GM12878 (cell line): ENCODE data around the gene RNF150. TPM values are rescaled to one million over a fixed set of nuclear protein-coding genes. Genes with fewer than 3 reads are reported as not detected.

Experiments used
- ATAC-seq: fragments of 200-7000 bp; cut with Tn5 transposase; 3 replicates; pipeline ENCODE4 v1.9.1; 2020; ENCODE audit warnings: mild to moderate bottlenecking, moderate library complexity
- BruUV-seq: library from RNA; stranded (reverse); fragments of 400-500 nt; replicated peaks from 2 replicates; lab custom pipeline; 2021; lab: Mats Ljungman, UMichigan
- CTCF ChIA-PET: fragments of 300-600 bp; sonication (Branson Sonifier 250); formaldehyde crosslinking; extraction: SDS; loops from one replicate; lab custom pipeline; 2021; ENCODE audit warnings: inconsistent platforms; lab: Yijun Ruan, JAX
- POLR2A ChIA-PET: fragments of 350-600 bp; formaldehyde crosslinking; extraction: SDS; loops from one replicate; lab custom pipeline; 2021; ENCODE audit warnings: inconsistent platforms; lab: Charles Lee
- RAD21 ChIA-PET: fragments of 300-600 bp; sonication (Branson Sonifier 250); formaldehyde crosslinking; loops from one replicate; lab custom pipeline; 2023; ENCODE audit warnings: antibody characterized with exemption; ENCODE audit not compliant: unreplicated experiment; lab: Charles Lee
- SMC1A ChIA-PET: fragments of 300-600 bp; sonication (Branson Sonifier 250); formaldehyde crosslinking; loops from one replicate; lab custom pipeline; 2023; ENCODE audit not compliant: unreplicated experiment, uncharacterized antibody; lab: Charles Lee
- DNase-seq: peaks from one replicate; pipeline ENCODE4 v3.0.0-alpha.2; 2011; ENCODE audit warnings: low read depth, low spot score
- FAIRE-seq: peaks from 3 replicates; lab custom pipeline; 2011; peaks lifted over from hg19 to GRCh38; lab: Jason Lieb, UNC
- H2AFZ ChIP-seq: 2 replicates; pipeline ENCODE4 v1.6.0; 2011; ENCODE audit warnings: low read depth, low read length, control low read depth; ENCODE audit not compliant: control insufficient read depth
- H3K27ac ChIP-seq: 2 replicates; pipeline ENCODE4 v1.5.1; 2011; ENCODE audit warnings: control low read depth; ENCODE audit not compliant: control insufficient read depth, insufficient read depth
- H3K27me3 ChIP-seq, 2 experiments: replicated peaks in 1 of 2; 2 replicates each; pipeline versions ENCODE4 v1.6.0 to v1.6.1; 2011; ENCODE audit warnings: low read length in 1 of 2; ENCODE audit not compliant: control insufficient read depth in 2 of 2, insufficient read depth in 2 of 2
- H3K36me3 ChIP-seq, 2 experiments: 2 replicates each; pipeline ENCODE4 v1.5.1; 2011; ENCODE audit warnings: low read length in 1 of 2; ENCODE audit not compliant: control insufficient read depth in 2 of 2, insufficient read depth in 2 of 2
- H3K4me1 ChIP-seq: 2 replicates; pipeline ENCODE4 v1.6.1; 2011; ENCODE audit warnings: mild to moderate bottlenecking, low read length, moderate library complexity, mixed read lengths; ENCODE audit not compliant: control insufficient read depth, insufficient read depth
- H3K4me2 ChIP-seq: 2 replicates; pipeline ENCODE4 v1.6.0; 2011; ENCODE audit warnings: control low read depth; ENCODE audit not compliant: control insufficient read depth, insufficient read depth
- H3K4me3 ChIP-seq: fragments of 200-600 bp; sonication (generic); 2 replicates; pipeline ENCODE4 v1.5.1; 2016
- H3K79me2 ChIP-seq: 2 replicates; pipeline ENCODE4 v1.6.0; 2011; ENCODE audit warnings: low read length; ENCODE audit not compliant: control insufficient read depth, insufficient read depth
- H3K9ac ChIP-seq: 2 replicates; pipeline ENCODE4 v1.8.0; 2011; ENCODE audit warnings: low read length, control low read depth, mixed read lengths; ENCODE audit not compliant: control insufficient read depth, insufficient read depth
- H3K9me3 ChIP-seq: replicated peaks from 3 replicates; pipeline ENCODE4 v1.5.1; 2011; ENCODE audit warnings: mild to moderate bottlenecking, low read length; ENCODE audit not compliant: control insufficient read depth, insufficient read depth
- H4K20me1 ChIP-seq: 2 replicates; pipeline ENCODE4 v1.6.0; 2011; ENCODE audit not compliant: control insufficient read depth, insufficient read depth
- ASH2L ChIP-seq: fragments of 300-600, 200-600 bp; sonication (generic); IDR thresholded peaks from 2 replicates; pipeline ENCODE4 v1.6.1; 2017; ENCODE audit warnings: low read depth, mild to moderate bottlenecking, borderline replicate concordance
- ATF7 ChIP-seq: fragments of 450-650 bp; IDR thresholded peaks from 2 replicates; pipeline ENCODE4 v1.6.1; 2016; ENCODE audit warnings: low read depth, mild to moderate bottlenecking
- EP300 ChIP-seq, 2 experiments: fragments of 150-350 bp in 1 of 2; IDR thresholded peaks; 2 replicates each; pipeline ENCODE4 v1.6.1; 2011 to 2012; ENCODE audit warnings: low read depth in 2 of 2, low read length in 2 of 2, borderline replicate concordance in 1 of 2, improper control_type of control experiment in 1 of 2, inconsistent platforms in 1 of 2; ENCODE audit not compliant: control insufficient read depth in 1 of 2
- FOS ChIP-seq: IDR thresholded peaks from 3 replicates; pipeline ENCODE4 v1.6.1; 2011; ENCODE audit warnings: borderline replicate concordance; ENCODE audit not compliant: insufficient read length; ENCODE audit errors: extremely low read depth
- FOXK2 ChIP-seq: fragments of 450-650 bp; IDR thresholded peaks from 2 replicates; pipeline ENCODE4 v1.6.1; 2017; ENCODE audit warnings: mild to moderate bottlenecking, moderate library complexity
- HDAC6 ChIP-seq: fragments of 200-600 bp; sonication (generic); IDR thresholded peaks from one replicate; pipeline ENCODE4 v1.8.0; 2017; ENCODE audit warnings: antibody characterized with exemption; ENCODE audit not compliant: unreplicated experiment
- HSF1 ChIP-seq: fragments of 150-350 bp; IDR thresholded peaks from 2 replicates; pipeline ENCODE4 v1.6.1; 2014; ENCODE audit warnings: mild to moderate bottlenecking, low read depth, low read length
- MTA2 ChIP-seq: fragments of 450-650 bp; IDR thresholded peaks from 2 replicates; pipeline ENCODE4 v1.6.1; 2016; ENCODE audit warnings: low read depth, mild to moderate bottlenecking, moderate library complexity
- PML ChIP-seq: IDR thresholded peaks from 2 replicates; pipeline ENCODE4 v1.6.1; 2012; ENCODE audit warnings: low read length, inconsistent platforms
- RELB ChIP-seq: fragments of 450-650 bp; IDR thresholded peaks from 2 replicates; pipeline ENCODE4 v1.6.1; 2017; ENCODE audit warnings: low read depth, mild to moderate bottlenecking, moderate library complexity
- SIX5 ChIP-seq: IDR thresholded peaks from 2 replicates; pipeline ENCODE4 v1.6.1; 2011; ENCODE audit warnings: mild to moderate bottlenecking, low read depth, low read length, moderate library complexity; ENCODE audit not compliant: severe bottlenecking
- SMAD5 ChIP-seq: IDR thresholded peaks from 2 replicates; pipeline ENCODE4 v1.6.1; 2016; ENCODE audit warnings: antibody characterized with exemption, low read depth
- SMC3 ChIP-seq: IDR thresholded peaks from 2 replicates; pipeline ENCODE4 v1.6.1; 2011; ENCODE audit warnings: low read length, improper control_type of control experiment, borderline replicate concordance
- SREBF1 ChIP-seq: IDR thresholded peaks from 2 replicates; pipeline ENCODE4 v1.6.1; 2012; ENCODE audit warnings: mild to moderate bottlenecking, low read length
- ZNF622 ChIP-seq: fragments of 450-650 bp; IDR thresholded peaks from 2 replicates; pipeline ENCODE4 v1.6.1; 2017; ENCODE audit warnings: mild to moderate bottlenecking, inconsistent platforms
- ZZZ3 ChIP-seq: IDR thresholded peaks from 2 replicates; pipeline ENCODE4 v1.6.1; 2011; ENCODE audit warnings: low read depth; ENCODE audit not compliant: control insufficient read depth, insufficient read length
- WGBS: methylation state at CpG from one replicate; pipeline ENCODE4 v1.1.6; 2016; ENCODE audit warnings: low lambda C conversion rate; ENCODE audit not compliant: insufficient replicate concordance, insufficient coverage; ENCODE audit errors: missing lambda C conversion rate; 5-methylcytosine and 5-hydroxymethylcytosine counted together
- in situ Hi-C: fragments of 300-500 bp; cut with MboI; formaldehyde crosslinking; loops from 9 replicates; pipeline ENCODE4 v1.14.3; 2018; ENCODE audit warnings: mixed read lengths
- intact Hi-C: fragments of 100-400 bp; cut with micrococcal nuclease; formaldehyde crosslinking; loops from one replicate; pipeline ENCODE4 v1.14.2; 2022; ENCODE audit not compliant: unreplicated experiment
- polyA plus RNA-seq, 11 experiments: library from polyadenylated mRNA; depleted of rRNA in 4 of 11; unstranded in 6 of 11; stranded (reverse) in 5 of 11; fragments of >200 nt; fragmentation: Nextera tagmentation in 4 of 11; fragmentation: Illumina TruSeq in 1 of 11; extraction: Ambion mirVana in 4 of 11; extraction: Trizol in 1 of 11; gene quantifications; 1 replicate in 1 of 11; 2 replicates in 10 of 11; pipeline versions ENCODE4 v1.2.1 to v1.2.3, GENCODE V29; 2011 to 2016; ENCODE audit warnings: inconsistent platforms in 2 of 11, missing spikeins in 2 of 11, low read depth in 1 of 11
- total RNA-seq, 4 experiments: library from RNA; depleted of rRNA in 3 of 4; stranded (reverse); fragments of >200 nt in 3 of 4; fragmentation: Illumina TruSeq in 1 of 4; extraction: Trizol in 1 of 4; gene quantifications; 2 replicates each; pipeline versions ENCODE4 v1.2.1 to v1.2.3, GENCODE V29; 2013 to 2021

Gene RNF150
- total and polyA plus RNA-seq, 10 of the 15 experiments (the other 5 are each of a cell fraction or from before 2014, with no cell fraction given), result 0.01 to 2.3 (median 0.04) TPM; not detected in 6

DNA sequence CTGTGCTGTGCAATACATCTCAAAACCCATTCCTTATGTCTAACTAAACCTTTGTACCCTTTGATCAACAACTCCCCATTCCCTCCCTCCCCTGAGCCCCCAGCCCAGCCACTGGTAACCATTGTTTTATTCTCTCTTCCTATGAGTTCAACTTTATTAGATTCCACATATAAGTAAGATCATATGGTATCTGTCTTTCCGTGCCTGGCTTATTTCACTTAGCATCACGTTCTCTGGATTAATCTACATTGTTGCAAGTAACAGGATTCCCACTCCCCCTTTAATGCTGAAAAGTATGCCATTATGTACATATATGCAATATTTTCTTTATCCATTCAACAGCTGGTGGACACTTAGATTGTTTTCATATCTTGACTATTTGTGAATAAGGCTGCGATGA lies 119.4 kb downstream of the RNF150 start:
- no peaks in the 10 kb centered on the region for H3K27me3 ChIP-seq
- BruUV-seq, result no TSS peak
- DNase-seq, result no peak
- POLR2A ChIA-PET, result no interaction called here
- RAD21 ChIA-PET, result no interaction called here
- CTCF ChIA-PET, result no interaction called here
- WGBS, result 0% methylated on average over 3 of the region's 3 CpGs
- SMC1A ChIA-PET, result no interaction called here
- H3K4me2 ChIP-seq, result no peak overlapping the region
- intact Hi-C loops (no loop called here), in situ Hi-C loops (no loop called here)
- FAIRE-seq, result no peak
- no peaks in the 10 kb centered on the region for H3K9me3 ChIP-seq
- H4K20me1 ChIP-seq, result no peaks in the 10 kb centered on the region
- H3K4me3 ChIP-seq, result no peak overlapping the region
- H3K27ac ChIP-seq, result no peak overlapping the region
- H2AFZ ChIP-seq, result no peak overlapping the region
- H3K36me3 ChIP-seq, result no peaks in the 10 kb centered on the region
- H3K79me2 ChIP-seq, result no peaks in the 10 kb centered on the region
- H3K4me1 ChIP-seq, result no peaks in the 10 kb centered on the region
- no peak overlapping the region for H3K9ac ChIP-seq
- no peak for ATAC-seq
- TF ChIP-seq FOS, result no peak
- TF ChIP-seq SIX5, result no peak
- no peak for TF ChIP-seq SREBF1
- no peak for TF ChIP-seq ZZZ3

- Histone ChIP-seq H3K4me1 (no peaks in the 10 kb centered on the region), H3K9ac (no peak overlapping the region), H3K79me2 (no peaks in the 10 kb centered on the region), H4K20me1 (no peaks in the 10 kb centered on the region), H3K27ac (no peak overlapping the region), H3K4me2 (no peak overlapping the region), H3K27me3 (no peaks in the 10 kb centered on the region), H3K9me3 (no peaks in the 10 kb centered on the region), H2AFZ (no peak overlapping the region), H3K36me3 (no peaks in the 10 kb centered on the region), H3K4me3 (no peak overlapping the region)
- ChIA-PET POLR2A (no interaction called here), CTCF (interaction anchor here (0.8 to 1.3 kb wide), 2 partner anchors 9 to 123 kb away, joined by 4 to 5 read pairs; no protein-coding TSS in a partner anchor), RAD21 (no interaction called here), SMC1A (interaction anchor here (1.0 to 1.2 kb wide), 3 partner anchors 9 to 17 kb away, joined by 3 to 6 read pairs (median 3); no protein-coding TSS in a partner anchor)
- ATAC-seq (no peak), FAIRE-seq (no peak), DNase-seq (no peak)
- intact Hi-C loops (no loop called here), in situ Hi-C loops (no loop called here)
- WGBS, result 23% methylated on average over 3 of the region's 3 CpGs
- no TSS peak for BruUV-seq
- no peak for TF ChIP-seq SMC3
- TF ChIP-seq RELB, result no peak
- no peak for TF ChIP-seq EP300 (IDR thresholded peaks at IDR 0.05; ENCODE audit: borderline replicate concordance in 1 of 2, control insufficient read depth in 1 of 2, low read depth in 2 of 2, low read length in 2 of 2)
- no peak for TF ChIP-seq ZNF622
- TF ChIP-seq MTA2, result no peak
- TF ChIP-seq ZZZ3, result no peak
- TF ChIP-seq HSF1, result no peak
- TF ChIP-seq ASH2L, result no peak
- no peak for TF ChIP-seq SMAD5
- TF ChIP-seq PML, result no peak
- no peak for TF ChIP-seq FOXK2
- no peak for TF ChIP-seq HDAC6
- TF ChIP-seq ATF7, result no peak
Observed at GRCh38 chr4:141011901-141012315, 121.4 kb downstream of the RNF150 start.
